ENCODE data around the gene MMP25.

DNA sequence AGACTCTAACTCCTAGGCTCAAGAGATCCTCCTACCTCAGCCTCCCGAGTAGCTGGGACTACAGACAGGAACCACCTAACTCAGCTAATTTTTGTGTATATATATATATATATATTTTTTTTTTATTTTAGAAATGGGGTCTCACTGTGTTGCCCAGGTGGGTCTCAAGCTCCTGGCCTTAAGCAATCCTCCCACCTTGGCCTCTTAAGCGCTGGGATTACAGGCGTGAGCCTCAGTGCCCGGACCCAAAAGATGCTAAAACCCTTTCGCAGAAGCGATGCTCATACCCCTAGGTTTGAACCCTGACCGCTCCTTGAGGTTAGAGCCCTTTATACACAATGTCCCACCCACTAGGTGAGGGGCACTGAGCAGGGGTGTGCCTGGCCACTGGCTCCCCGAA lies 35.9 kb upstream of the MMP25 start:
- TF ChIP-seq ZNF274 (IDR thresholded peaks at IDR 0.05; ENCODE audit: low read depth, low read length) (no peak), YY1 (IDR thresholded peaks at IDR 0.05; ENCODE audit: insufficient read depth, insufficient read length) (no peak)
